ENCODE results near the gene CSF1R. TPM values are rescaled to one million over a fixed set of nuclear protein-coding genes. Genes with fewer than 3 reads are reported as not detected.

CSF1R gene
- polyA plus RNA-seq (ENCODE audit: insufficient read length), result 11.8 TPM
- long read RNA-seq, donor 1, partial matches to known transcripts, result 0 of 1 reads
- long read RNA-seq, donor 1, other reads (novel, unspliced or antisense), result 0 of 1 reads
- long read RNA-seq, donor 2, partial matches to known transcripts, result 0 of 2 reads
- long read RNA-seq, donor 2, other reads (novel, unspliced or antisense), result 0 of 2 reads
- long read RNA-seq, donor 3, partial matches to known transcripts, result 0 of 2 reads
- long read RNA-seq, donor 3, other reads (novel, unspliced or antisense), result 0 of 2 reads
- long read RNA-seq, donor 4, result 0 reads
- long read RNA-seq, donor 5, partial matches to known transcripts, result 629 of 629 reads
- long read RNA-seq, donor 5, other reads (novel, unspliced or antisense), result 0 of 629 reads
- long read RNA-seq, donor 6, partial matches to known transcripts, result 285 of 285 reads
- long read RNA-seq, donor 6, other reads (novel, unspliced or antisense), result 0 of 285 reads
- long read RNA-seq, donor 7, partial matches to known transcripts, result 386 of 387 reads
- long read RNA-seq, donor 7, other reads (novel, unspliced or antisense), result 0 of 387 reads
- long read RNA-seq, donor 8, partial matches to known transcripts, result 0 of 2 reads
- long read RNA-seq, donor 8, other reads (novel, unspliced or antisense), result 0 of 2 reads

DNA sequence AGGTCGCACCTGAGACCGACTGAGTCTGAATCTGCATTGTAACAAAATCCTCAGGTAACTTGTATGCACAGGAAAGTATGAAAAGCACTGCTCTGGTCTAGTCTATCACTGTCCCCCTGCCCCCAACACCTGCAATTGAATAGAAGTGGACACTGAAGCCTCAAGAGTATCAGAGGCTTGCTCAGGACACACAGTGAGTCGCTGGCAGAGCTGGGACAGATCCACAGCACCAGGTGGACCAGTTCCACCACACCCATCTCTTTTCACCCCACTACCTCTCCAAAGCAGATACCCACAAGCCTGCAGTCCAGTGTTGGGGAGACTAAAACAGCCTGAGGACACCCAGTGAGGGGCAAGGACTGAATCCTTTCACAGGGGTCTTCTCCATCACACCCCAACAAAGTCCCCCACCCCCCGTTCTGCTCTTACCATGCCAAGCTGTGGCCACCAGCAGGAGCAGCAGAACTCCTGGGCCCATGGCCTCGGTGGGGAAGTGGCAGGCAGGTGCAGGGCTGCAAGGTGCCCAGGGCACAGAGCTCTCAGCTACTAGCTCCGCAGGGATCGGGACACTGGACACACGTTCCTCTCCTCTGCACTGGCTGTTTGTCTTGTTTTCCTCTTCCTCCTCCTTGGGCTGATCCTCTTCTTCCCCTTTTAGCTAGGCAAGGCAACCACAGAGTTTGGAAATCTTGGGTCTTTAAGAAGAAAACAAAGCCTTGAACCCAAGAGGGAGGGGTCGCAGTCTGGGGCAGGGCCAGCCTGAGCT is at the start of gene CSF1R:
TSS of gene CSF1R (minus strand) at position 605 of the 766 bp plus-strand sequence. CDS start at position 478, 127 bp downstream.
- no peak for DNase-seq

DNA sequence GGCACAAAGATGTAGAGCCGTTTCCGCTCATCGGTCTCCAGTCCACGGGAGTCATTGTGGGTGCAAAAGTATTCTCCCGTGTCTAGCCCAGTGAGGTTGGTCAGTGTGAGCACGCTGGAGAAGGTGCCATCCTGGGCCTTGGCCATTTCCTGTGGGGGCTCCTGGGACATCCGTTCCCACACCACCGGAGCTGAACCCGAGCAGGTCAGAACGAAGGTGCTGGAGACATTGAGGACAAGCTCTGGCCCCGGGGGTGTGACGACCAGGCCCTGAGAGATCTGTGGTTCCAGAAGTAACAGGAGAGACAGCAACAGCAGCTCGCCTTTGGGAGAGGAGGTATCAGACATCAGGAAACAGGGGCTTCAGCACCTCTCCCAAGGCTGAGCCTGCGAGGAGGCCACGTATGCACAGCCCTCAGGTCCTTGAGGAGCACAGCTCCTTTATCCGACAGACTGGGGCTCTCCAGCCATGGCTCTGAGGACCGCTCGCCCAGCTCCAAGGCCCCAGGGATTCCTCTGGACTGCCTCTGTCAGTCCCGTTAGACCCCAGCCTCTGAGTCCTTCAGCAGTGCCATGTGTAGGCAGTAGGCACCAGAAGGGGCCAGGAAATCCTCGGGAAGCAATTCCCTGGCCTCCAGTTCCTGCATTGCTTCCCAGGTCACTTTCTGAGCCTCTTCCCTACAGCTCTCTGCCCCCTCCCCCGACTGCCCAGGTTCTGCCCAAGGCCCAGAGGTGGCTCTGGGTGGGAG is 49.4 kb upstream of the CSF1R start:
- no peak for DNase-seq

DNA sequence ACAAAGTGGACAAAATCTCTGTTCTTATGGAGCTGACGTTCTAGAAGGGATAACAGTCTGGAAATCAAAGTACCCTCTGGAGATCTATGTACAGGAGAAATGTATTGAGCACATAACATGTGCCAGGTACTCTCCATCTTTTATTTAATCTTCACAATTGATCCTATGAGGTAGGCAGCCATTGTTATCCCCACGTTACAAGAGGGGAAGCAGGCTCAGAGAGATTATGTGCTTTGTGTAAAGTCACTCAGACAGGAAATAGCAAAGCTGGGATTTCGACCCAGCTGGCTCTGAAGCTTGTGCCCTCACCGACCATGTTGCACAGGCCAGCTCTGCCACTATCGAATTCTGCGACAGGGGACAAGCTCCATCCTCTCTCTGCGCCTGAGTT is 47.8 kb upstream of the CSF1R start:
- no peak for DNase-seq

DNA sequence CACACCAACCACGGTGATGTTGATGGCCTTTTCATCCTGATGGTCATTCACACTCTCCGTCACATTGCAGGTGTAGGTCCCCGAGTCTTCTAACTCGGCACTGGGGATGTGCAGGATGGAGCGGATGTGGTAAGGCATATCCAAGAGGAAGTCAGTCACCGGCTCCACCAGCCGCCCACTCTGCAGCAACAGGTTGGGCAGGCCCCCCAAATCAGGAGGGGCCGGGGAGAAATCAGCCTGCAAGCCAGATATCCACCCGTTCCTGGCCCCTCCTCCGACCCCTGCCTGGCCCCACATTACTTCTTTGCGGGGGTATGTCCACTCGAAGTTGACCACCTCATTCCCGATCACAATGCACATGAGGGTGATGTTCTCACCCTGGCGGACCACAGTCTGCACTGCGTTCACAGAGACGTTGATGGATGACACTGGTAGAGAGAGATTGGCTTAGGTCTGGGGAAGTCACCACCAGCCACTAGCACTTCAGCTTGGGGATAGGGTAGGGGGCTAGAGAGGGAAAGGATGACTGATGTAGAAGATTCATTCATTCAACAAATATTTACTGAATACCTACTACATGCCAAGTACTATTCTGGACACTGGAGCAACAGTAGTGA is 47.3 kb upstream of the CSF1R start:
- DNase-seq, result no peak

DNA sequence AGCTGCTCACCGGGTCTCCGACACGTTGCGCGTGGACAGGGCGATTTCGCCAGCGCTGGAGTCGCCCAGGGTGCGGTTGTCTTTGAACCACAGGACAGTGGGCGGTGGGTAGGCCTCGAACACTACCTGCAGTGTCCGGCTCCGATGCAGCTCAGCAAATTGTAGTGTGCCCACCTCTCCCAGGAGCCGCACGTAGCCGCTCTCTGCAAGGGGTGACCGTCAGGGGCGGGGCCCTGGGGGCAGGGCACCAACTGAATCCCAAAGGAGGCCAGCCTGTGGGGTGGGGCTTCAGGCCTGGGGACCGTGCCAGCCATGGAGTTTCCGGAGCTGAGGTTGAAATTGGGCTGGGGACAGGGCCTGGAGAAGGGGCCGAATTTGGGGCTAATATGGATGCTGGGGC is 46.4 kb upstream of the CSF1R start:
- DNase-seq, result no peak

DNA sequence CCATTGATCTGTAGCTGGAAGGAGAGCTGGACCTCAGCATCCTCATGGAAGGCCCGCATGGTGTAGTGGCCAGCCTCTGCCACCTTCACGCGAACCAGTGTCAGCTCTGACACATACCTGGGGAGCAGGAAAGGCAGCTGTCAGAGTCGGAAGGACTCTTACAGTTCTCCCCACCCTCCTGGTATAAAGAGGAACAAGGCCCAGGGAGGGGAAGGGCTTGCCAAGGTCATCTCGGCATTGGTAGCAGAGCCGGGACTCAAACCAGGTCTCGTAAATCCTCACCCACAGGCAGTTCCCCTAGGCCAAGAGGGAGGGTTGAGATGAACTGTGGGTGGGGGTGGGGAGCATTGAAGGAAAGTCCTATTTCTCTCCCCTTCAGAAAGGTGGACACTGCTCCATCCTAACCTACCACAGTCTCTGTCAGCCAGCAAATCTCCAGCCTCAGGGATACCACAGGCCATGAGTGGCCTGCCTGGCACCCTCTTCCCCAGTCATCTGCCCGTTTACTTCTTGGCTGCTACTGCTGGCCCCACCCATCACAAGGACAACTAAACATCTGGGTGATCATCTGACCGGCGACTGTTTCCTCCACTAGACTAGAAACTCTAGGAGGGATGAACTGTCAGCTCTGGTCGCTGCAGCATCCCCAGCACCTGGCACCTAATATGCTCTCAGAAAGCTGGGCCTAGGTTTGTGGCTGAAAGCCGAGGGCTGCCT is 45.8 kb upstream of the CSF1R start:
- DNase-seq, result no peak

DNA sequence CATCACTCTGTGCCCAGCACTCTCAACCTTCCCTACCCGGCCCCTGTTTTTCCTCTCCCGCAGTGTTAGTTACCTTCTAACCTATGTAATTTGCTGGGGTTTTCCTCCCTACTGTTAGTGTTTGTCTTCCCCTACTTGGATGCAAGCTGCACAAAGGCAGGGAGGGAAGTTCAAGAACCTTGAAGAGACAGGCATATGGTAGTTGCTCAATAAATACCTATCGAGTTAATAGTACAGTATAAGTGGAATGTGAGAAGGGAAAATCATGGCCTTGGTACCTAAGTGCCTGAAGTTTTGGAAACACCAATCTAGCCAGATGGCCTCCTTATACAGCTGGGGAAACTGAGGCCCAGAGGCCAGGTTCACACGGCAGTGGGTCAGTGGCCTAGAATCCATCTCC is 45.1 kb upstream of the CSF1R start:
- DNase-seq, result no peak

DNA sequence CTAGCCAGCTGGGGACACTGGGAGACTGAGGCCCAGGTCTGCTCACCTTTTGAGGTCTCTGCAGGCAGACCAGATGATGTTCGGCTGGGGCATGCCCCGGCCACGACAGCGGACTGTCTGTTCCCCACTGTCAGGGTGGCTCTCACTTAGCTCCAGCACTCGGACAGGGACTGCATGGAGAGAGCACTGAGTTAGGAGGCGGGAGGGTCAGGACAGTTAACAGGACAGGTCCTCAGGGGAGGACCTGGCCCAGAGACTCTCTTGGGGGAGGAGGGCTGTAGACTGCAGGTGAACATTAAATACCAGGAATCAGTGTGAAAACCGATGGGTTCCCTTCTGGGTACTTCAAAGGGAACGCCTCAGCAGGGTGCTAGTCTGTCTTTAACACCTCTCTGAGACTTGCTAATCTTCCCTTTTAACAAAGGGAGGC is 44.2 kb upstream of the CSF1R start:
- no peak for DNase-seq

DNA sequence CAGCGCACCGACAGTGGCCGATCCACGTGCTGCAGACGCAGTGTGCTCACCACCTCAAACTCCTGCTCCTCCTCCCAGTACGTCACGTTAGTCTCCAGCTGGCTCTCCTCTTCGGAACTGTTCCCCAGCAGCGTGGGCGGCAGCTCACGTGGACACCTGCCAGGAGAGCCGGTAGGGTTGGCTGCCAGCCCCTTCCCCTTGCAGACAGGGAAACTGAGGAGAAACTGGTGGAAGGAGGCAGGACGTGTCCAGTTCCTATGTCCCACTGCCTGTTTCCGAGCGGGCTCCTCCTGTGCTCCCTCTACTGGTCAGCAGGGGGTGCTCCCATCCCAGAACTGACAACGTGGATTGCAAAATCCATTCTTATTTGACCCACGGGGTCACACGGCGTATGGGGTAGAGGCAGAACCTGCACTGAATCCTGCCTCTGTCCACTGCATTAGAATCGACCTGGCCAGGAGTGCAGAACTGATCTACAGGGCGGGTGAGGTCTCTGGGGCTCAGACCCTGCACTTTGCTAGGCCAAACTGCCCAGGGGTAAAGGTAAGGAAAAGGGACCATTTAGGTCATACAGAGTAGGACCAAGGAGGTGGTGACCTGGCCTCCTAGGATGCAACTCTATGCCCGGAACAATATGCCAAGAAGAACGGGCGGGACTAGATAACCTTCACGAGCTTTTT is 43.6 kb upstream of the CSF1R start:
- no peak for DNase-seq

DNA sequence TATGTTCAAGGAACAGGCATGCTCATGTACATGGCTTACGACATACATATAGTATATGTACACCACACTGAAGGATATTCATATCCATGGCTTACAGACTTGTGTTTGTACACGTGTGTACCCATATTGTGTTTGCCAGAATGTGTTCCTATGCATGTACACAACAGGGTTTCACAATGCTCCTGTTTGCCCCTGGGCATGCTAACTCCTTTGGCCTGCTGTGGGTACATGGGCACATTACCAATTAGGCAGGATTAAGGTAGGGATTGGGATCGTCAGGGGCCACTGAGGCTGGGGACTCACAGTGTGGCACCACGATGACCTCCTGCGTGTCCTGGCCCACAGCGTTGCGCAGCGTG is 43.1 kb upstream of the CSF1R start:
- no peak for DNase-seq

DNA sequence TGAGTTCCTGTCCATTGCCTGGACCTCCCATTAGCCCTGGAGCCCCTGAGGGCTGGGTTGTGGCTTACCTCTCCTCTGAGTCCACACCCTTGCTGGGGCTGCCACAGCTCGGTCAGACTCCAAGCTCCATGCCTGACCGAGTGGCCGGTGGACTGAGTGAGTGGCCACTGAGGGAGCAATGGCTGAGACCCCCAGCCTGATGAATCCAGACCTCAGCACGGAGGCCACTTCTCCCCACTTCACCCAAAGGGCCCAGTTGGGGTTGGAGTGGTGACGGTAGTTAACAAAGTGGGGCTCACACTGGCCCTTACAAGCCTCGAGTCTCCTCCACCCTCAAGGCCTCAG is 40.5 kb upstream of the CSF1R start:
- no peak for DNase-seq

DNA sequence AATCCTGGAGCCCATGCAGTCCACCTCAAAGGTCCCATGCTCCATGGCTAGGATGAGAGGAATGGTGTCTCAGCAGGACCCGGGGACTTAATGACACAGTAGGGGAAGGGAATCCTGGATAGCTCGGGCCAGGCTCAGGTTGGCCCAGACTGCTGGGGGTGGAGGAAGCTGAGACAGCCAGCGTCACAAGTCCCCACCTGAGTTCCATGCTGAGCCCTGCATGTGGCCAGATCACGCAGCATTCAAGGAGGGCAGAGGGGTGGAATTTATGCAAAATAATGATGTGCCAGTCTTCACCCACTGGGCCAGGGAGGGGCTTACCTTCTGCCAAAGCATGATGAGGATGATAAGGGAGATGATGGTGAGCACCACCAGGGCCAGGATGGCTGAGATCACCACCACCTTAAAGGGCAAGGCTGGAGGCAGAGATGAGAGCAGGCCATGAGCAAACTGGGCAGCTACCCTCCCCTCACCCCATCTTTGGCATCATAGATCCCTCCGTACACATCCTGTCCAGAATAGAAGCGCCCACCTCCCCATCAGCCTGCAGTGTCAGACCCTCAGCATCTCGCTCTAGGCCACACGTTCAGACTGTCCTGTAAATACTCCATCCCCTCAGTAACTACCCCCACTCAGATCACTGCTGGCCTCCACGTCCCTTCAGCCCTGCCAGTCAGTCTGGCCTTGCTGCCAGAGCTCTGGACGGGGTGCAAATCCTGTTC is 40.0 kb upstream of the CSF1R start:
- no peak for DNase-seq

DNA sequence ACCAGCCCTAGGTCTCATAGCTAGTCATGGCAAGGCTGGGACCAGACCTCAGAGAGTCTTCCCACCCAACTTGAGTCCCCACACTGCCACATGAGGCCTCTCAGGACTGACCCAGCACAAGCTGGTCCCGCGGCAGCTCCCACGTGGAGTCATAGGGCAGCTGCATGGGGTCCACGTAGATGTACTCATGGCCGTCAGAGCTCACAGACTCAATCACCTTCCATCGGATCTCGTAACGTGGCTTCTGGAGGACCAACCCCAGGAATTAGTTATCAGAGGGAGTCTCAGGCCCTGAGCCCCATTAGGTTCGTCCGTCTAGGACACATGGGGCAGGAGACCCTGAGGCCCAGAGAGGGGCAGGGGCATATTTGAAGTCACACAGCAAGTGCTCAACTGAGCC is 39.0 kb upstream of the CSF1R start:
- DNase-seq, result no peak

DNA sequence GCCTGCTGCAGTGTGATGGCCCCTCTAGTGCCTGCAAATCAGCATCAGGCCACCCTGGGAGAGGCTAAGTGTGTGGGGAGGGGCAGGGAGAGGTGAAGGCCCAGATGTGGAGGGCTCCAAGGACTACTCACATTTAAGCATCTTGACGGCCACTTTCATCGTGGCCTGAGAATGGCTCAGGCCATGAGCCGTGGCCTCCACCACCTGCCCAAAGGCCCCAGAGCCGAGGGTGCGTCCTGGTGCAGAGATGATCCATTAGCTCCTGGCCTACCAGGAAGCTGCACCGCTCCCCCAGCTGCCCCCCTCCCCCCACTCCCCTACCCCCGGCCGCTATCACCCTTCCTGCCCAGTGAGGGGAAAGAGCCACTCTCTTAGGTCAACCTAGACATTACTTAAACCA is 38.2 kb upstream of the CSF1R start:
- no peak for DNase-seq

DNA sequence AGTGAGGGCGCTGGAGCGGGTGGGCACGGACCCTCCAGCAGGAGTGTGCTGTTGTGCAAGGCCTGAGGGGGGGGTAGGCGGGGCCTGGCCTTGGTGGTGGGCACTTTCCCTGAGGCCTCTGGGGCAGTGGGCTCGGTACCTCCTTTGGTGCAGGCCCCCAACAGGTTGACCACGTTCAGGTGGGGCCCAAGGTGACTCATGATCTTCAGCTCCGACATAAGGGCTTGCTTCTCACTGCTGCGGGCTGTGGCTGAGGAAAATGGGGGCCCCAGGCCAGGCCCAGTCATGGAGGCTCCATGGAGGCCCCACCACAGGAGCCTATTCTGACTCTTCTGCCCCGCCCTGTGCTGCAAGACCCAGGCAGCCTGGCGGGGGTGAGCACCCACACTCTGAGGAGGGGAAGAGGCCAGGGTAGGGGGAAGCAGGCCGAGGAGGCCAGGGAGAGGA is 37.8 kb upstream of the CSF1R start:
- no peak for DNase-seq

DNA sequence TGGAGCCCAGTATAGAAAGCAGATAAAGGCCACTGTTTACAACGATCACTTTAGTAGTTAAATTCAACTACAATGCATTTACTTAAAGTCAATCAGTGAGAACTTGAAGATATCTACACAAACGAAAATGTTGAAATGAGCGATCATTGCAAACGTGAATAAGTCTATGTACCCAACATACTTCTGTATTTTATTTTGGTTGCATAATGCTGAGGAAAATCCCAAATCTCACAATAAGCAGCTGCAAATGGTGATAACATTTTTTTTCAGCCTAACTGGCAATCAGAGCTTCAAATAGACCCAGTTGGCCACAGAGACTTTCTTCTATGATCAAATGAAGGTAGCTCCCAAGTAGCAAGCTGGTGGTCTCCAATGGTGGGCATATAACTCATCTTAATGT is 37.2 kb upstream of the CSF1R start:
- no peak for DNase-seq

DNA sequence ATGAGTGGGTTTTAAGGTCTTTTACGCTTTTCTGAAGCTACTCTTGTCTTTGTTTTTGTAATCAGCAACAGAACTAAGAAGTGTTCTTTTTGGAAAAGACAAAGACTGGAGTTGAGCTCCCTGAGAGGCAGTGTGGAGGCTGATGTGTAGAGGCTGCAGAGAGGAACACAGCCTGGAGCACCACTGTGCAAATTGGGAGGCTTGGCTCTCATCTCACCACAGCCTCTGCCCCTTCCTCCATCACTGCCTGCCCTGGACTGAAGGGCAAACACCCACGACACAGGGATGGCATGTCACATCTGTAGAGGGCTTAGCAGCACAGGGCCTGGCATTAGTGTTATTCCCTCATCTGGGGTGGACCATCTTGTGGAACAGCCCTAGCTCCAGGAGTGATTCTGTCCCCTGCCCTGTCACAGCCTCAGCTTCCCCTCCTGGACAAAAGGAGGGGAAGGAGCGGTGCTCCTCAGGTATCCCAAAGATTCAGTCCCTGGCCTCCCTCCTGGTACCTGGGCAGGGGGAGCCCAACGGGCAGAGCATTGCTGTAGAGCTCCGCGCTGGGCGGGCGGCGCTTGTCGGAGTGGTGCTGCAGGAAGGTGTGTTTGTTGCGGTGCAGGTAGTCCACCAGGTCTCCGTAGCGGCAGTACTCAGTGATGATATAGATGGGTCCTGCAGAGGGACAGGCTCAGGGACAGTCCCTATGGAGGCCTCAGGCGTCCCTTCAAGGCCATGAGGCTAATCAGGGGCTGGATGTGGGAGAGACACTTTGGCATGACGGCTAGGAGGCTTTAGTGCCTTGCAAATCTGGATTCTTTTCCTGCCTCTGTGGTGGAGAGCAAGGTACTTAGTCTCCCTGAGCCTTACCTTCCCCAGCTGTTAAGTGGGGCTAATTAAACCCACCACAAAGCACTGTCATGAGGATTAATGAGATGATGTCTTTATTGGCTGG is 36.5 kb upstream of the CSF1R start:
- no peak for DNase-seq

DNA sequence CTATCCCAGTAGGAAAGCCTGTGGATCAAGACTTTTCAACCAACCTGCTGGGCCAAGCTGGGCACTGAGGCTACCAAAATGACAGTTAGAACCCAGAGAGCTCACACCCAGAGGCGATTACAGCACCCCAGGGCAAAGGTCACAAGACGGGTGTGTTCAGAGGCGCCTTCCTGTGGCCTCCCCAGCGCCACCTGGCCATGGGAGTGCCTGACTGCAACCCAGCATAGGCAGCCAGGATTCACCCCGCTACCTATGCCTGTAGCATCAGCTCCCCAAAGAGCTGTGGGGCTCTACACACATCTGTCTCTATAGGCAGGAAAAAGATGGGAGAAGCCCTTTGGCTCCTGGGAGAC is 35.8 kb upstream of the CSF1R start:
- no peak for DNase-seq

All from left kidney (tissue), 8 donors.